Effector memory CD4-positive, alpha-beta T cell (primary cell): ENCODE data around the gene SFTPD.
A peak's percentile ranks its signal among the peaks of the same experiment; 100 is the strongest.

Source experiments
- DNase-seq, 3 donors: peaks; one replicate each; pipeline ENCODE4 v3.0.0-alpha.2; 2020
- H3K27ac ChIP-seq: 2 replicates; pipeline ENCODE4 v1.7.0; 2013; ENCODE audit warnings: mild to moderate bottlenecking, low read length, moderate library complexity; ENCODE audit not compliant: insufficient read depth, poor library complexity, severe bottlenecking
- H3K27me3 ChIP-seq: replicated peaks from 2 replicates; pipeline ENCODE4 v1.7.0; 2013; ENCODE audit warnings: mild to moderate bottlenecking, low read length; ENCODE audit not compliant: insufficient read depth, control insufficient read depth, poor library complexity, severe bottlenecking
- H3K36me3 ChIP-seq: 2 replicates; pipeline ENCODE4 v1.7.0; 2013; ENCODE audit warnings: mild to moderate bottlenecking, low read length, moderate library complexity; ENCODE audit not compliant: control insufficient read depth, insufficient read depth
- H3K4me1 ChIP-seq: 2 replicates; pipeline ENCODE4 v1.7.0; 2013; ENCODE audit warnings: low read length, mild to moderate bottlenecking; ENCODE audit not compliant: control insufficient read depth, insufficient read depth, poor library complexity, severe bottlenecking
- H3K4me3 ChIP-seq: 2 replicates; pipeline ENCODE4 v1.7.0; 2013; ENCODE audit warnings: low read length, low read depth, mild to moderate bottlenecking; ENCODE audit not compliant: insufficient read depth, poor library complexity, severe bottlenecking
- H3K9me3 ChIP-seq: 2 replicates; pipeline ENCODE4 v1.7.0; 2013; ENCODE audit warnings: mild to moderate bottlenecking, low read length, moderate library complexity; ENCODE audit not compliant: control insufficient read depth

SFTPD gene

DNA sequence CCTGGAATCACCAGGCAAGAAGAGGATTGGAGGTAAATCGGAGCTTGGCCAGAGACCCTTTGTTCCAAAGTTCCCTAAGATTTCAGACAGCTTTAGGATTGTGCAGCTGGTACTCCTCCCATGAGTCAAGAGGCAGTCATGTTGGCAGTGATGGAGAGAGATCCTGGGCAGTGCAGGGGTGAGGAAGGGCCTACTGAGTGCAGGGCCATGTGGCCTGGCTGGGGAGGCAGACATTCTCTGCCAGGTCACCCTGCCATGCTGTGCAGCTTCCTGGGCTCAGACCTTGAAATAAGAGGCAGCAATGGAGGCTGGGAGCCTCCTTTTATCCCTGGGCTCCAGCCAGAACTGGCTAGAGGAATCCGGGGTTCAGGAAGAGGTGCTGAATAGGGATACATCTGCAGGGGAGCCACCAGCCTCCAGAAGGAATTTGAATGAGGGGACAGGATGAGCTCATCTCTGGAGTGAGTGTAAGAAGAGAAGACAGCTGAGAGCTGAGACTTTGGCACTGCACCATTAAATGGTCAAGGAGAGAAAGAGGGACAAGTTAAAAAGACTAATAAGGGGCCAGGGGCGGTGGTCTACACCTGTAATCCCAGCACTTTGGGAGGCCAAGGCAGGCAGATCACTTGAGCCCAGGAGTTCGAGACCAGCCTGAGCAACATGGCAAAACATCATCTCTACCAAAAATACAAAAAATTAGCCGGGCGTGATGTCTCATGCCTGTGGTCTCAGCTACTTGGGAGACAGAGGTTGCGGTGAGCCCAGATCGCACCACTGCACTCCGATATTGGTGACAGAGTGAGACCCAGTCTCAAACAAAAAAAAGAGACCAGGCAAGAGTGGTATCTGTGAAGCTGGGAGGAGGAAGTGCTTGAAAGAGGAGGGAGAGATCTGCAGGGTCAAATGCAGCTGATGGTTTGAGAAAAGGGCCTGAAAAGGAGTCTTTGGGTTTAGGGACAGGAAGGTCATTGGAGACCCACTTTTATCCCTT lies 12.0 kb downstream of the SFTPD start:
- peaks cover 4% of the 10 kb centered on the region for H3K27me3 ChIP-seq
- no peak for DNase-seq
- H3K36me3 ChIP-seq = no peaks in the 10 kb centered on the region
- no peaks in the 10 kb centered on the region for H3K4me1 ChIP-seq
- H3K27ac ChIP-seq = no peak overlapping the region
- no peaks in the 10 kb centered on the region for H3K9me3 ChIP-seq
- no peak overlapping the region for H3K4me3 ChIP-seq

DNA sequence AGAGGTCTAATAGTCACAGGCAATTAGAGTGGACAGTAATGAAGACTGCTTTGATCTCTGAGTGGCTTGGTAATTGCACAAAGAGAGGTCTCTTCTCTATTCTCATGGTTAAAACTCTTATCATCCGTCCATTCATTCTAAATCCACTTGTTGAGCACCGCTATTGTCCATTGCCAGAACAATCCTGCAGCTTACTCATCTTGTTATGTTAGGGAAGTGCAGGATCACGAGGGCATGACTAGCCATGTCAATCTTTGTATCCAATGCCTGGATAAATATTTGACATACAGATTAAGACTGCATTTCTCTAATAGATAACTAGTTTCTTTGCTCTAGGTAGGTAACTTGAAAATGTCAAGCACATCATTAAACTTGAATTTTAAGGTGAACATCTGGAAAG lies 14.9 kb downstream of the SFTPD start:
- Histone ChIP-seq H3K27me3 (peaks cover 8% of the 10 kb centered on the region), H3K4me1 (no peaks in the 10 kb centered on the region), H3K27ac (no peak overlapping the region), H3K4me3 (no peak overlapping the region), H3K9me3 (no peaks in the 10 kb centered on the region), H3K36me3 (no peaks in the 10 kb centered on the region)
- DNase-seq = no peak

DNA sequence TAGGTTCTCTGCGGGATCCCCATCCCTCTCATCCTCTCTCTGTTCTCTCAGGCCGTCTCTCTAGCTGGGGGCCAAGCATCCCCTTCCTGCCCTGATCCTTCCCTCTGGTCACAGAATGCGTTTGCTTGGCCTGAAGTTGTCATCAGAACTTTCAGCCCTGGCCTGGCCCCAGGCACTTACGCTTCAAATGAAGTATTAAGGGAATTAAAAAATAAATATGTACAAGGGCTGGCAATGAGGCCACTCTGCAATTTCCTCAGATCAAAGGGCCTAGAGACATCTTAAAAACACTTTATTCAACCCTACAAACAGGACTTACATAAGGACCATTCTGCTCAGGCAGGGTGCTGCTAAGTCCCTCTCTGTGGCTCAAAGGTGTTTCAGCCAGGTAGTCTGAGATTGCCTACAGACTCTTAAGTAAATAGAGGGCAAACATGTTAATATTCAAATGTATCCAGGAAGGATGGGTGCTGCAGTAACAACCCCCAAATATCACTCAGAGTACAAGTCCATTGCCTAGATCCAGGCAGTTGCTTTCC lies 16.0 kb downstream of the SFTPD start:
- Histone ChIP-seq H3K4me1 (no peaks in the 10 kb centered on the region), H3K27me3 (peaks cover 8% of the 10 kb centered on the region), H3K36me3 (no peaks in the 10 kb centered on the region), H3K4me3 (no peak overlapping the region), H3K27ac (no peak overlapping the region), H3K9me3 (no peaks in the 10 kb centered on the region)
- no peak for DNase-seq

DNA sequence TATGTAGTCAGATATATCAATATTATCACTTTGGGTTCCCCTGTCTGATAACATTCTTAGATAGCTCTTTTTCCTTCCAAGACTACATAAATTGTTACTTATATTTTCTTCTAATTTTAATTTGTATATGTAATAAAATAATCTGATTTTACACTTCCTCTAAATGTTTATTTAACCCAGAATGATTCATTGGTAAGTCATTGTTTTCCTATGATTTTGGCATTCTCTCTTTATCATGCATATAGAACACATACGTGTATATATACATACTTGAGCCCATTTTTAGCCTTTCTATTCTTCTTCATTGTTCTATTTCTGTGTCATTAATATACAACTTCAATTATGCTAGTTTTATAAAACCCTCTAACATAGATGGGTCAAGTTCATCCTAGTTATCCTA lies 16.6 kb downstream of the SFTPD start:
- no peak overlapping the region for H3K27ac ChIP-seq
- H3K9me3 ChIP-seq = no peaks in the 10 kb centered on the region
- H3K27me3 ChIP-seq = peaks cover 8% of the 10 kb centered on the region
- no peak overlapping the region for H3K4me3 ChIP-seq
- no peaks in the 10 kb centered on the region for H3K36me3 ChIP-seq
- no peaks in the 10 kb centered on the region for H3K4me1 ChIP-seq
- no peak for DNase-seq

DNA sequence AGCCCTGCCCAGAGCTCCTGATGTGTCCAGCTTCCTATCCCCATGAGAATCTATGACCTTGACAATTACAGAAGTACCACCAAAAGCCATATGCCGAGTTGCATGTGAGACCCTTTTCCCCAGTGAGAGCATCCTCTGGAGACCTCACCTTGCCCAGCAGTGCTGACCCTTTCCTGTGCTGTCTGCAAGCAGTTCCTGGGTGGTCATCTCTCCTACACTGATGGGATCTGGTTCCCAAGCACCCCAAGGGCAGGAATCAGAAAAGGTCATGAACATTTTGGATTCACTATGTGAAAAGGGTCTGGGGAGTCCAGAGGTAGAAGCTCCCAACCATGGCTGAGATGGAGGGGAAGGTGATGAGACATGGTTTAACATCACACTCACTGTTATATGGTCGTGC lies 18.2 kb downstream of the SFTPD start:
- H3K4me3 ChIP-seq = no peak overlapping the region
- no peaks in the 10 kb centered on the region for H3K4me1 ChIP-seq
- peaks cover 8% of the 10 kb centered on the region for H3K27me3 ChIP-seq
- H3K36me3 ChIP-seq = no peaks in the 10 kb centered on the region
- no peak overlapping the region for H3K27ac ChIP-seq
- no peak for DNase-seq
- H3K9me3 ChIP-seq = no peaks in the 10 kb centered on the region

DNA sequence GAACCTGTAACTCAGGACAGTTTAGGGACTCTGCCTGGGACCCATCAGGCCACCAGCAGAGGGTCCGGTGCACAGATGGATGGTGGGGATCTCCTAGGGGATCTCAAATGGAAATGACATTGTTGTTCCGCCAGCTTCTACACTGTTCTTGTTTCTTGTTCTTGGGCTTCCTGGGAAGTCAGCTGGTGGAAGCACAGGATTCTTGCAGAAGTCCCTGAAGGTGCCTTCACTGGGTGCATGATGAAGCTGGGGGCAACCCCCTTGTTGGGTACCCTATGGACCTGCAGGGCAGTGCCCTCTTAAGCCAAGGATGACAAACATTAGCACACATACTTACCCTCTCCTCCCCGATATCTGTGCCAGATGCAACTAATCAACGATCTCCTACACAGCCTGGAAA lies 18.6 kb downstream of the SFTPD start:
- no peaks in the 10 kb centered on the region for H3K36me3 ChIP-seq
- no peaks in the 10 kb centered on the region for H3K9me3 ChIP-seq
- H3K4me1 ChIP-seq = no peaks in the 10 kb centered on the region
- no peak overlapping the region for H3K4me3 ChIP-seq
- H3K27ac ChIP-seq = no peak overlapping the region
- no peak for DNase-seq
- H3K27me3 ChIP-seq = peaks cover 8% of the 10 kb centered on the region

DNA sequence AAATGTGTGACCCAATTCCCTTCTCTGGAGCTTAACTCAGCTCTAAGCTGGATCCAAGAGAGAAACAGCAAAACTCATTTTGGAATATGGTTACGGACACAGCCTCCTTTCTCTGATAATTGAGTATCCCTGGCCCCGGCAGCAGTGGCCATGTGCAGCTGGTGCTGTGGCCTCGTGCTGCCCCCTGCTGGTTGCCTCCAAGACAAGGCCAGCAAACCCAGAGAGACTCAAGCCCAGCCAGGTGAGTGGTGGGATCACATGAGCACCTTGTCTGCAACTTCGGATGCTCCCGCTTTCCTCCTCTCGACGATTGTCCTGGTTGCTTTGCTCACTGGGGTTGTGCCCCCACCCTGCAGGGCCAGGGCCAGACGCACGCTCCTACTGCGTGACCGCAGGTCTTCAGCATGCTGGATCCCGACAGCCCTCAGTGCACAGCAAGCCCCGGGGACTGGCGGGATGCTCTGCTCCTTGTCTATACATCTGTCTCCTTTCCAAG lies 19.4 kb downstream of the SFTPD start:
- Histone ChIP-seq H3K4me3 (no peak overlapping the region), H3K4me1 (no peaks in the 10 kb centered on the region), H3K27ac (no peak overlapping the region), H3K36me3 (no peaks in the 10 kb centered on the region), H3K9me3 (no peaks in the 10 kb centered on the region), H3K27me3 (peaks cover 4% of the 10 kb centered on the region)
- DNase-seq = peak; percentile 35 to 62 (median 40)

DNA sequence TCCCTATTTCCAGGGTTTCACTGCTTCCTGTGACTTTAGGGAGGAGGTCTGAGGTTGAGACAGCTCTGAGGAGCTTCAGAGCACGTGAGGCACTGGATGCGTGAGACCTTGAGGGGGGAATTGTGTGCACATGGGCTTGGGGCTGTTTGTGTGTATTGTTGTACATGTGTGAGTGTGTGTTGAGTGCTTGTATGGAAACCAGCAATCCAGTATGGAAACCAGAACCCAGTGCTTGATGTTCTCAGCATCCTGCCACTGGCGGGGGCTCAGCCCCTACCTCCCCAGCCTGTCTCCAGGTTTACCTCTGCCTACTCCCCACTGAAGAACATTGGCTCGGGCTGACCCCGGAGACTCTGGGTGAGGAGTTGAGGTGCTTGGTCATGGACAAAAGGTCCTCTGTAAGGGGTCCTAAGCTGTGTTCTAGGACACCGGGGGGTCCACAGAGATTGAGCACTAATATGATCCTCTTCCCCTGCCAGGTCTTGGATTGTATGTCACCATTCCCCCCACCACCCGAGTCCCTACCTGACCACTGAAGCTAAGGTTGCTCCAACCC lies 20.8 kb downstream of the SFTPD start:
- no peaks in the 10 kb centered on the region for H3K4me1 ChIP-seq
- no peak overlapping the region for H3K27ac ChIP-seq
- no peaks in the 10 kb centered on the region for H3K9me3 ChIP-seq
- H3K27me3 ChIP-seq = peaks cover 4% of the 10 kb centered on the region
- no peak for DNase-seq
- H3K4me3 ChIP-seq = no peak overlapping the region
- H3K36me3 ChIP-seq = no peaks in the 10 kb centered on the region

DNA sequence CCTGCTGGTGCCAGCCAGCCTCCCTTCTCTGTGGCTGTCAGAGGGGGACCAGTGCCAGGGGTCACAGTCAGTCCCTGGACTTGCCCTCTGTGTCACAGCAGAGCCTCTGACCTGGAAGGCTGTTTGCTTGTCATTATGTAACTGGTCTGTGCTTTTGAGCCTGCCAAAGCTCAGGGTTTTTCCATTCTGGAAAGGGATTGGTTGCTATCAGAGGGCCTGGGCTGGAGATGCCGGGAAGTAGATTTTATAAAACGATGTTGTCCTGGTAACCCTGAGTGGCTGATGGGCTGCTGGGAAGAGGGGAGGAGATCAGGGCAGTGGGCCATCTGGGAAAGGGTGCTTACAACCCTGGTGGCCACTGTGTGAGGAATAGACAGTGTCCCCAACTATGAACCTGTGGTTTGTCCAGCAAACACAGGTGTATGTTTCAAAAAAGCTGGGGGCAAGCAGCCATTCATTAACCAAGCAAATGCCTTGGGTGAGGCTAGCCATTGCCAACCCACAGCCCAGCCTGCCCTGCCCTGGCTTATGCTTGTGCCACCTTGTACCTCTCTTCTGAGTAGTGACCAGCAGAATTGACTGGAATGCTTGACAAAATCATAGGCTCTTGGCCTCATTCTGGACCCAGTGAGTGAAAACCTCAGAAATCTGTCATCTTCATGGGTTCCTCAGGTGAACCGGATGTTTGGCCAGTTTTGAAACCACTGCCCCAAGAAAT lies 21.6 kb downstream of the SFTPD start:
- Histone ChIP-seq H3K4me1 (no peaks in the 10 kb centered on the region), H3K36me3 (no peaks in the 10 kb centered on the region), H3K9me3 (no peaks in the 10 kb centered on the region), H3K27ac (no peak overlapping the region), H3K4me3 (no peak overlapping the region), H3K27me3 (peaks cover 4% of the 10 kb centered on the region)
- DNase-seq = no peak
